H1 (cell line): Measurements from ENCODE around the gene SLC1A2. TPM values are rescaled to one million over a fixed set of nuclear protein-coding genes. Genes with fewer than 3 reads are reported as not detected.

ENCODE experiments used
- BACH1 ChIP-seq: IDR thresholded peaks from 2 replicates; pipeline ENCODE4 v1.6.1; 2012; ENCODE audit warnings: low read length, improper control_type of control experiment
- BCL11A ChIP-seq, 2 experiments: IDR thresholded peaks; one replicate each; pipeline ENCODE4 v1.6.1; 2011; ENCODE audit warnings: low read depth in 2 of 2, low read length in 2 of 2, mild to moderate bottlenecking in 2 of 2
- CBX5 ChIP-seq: fragments of 300-800, 300-1000 bp; sonication (generic); IDR thresholded peaks from 2 replicates; pipeline ENCODE4 v1.7.1; 2016; ENCODE audit warnings: antibody characterized with exemption, low read length, low read depth
- TBP ChIP-seq: IDR thresholded peaks from 2 replicates; pipeline ENCODE4 v1.6.1; 2011; ENCODE audit warnings: low read depth, low read length, improper control_type of control experiment
- polyA plus RNA-seq, 7 experiments: library from polyadenylated mRNA; depleted of rRNA in 3 of 7; stranded (reverse) in 5 of 7; unstranded in 2 of 7; fragments of >200 nt in 5 of 7; fragments of 200-250 nt in 2 of 7; gene quantifications; 1 replicate in 5 of 7; 2 replicates in 1 of 7; 4 replicates in 1 of 7; pipeline versions ENCODE4 v1.2.1 to v1.2.3, GENCODE V29; 2011 to 2013; ENCODE audit warnings: missing spikeins in 2 of 7, mixed read lengths in 2 of 7
- total RNA-seq: library from RNA; stranded (reverse); fragmentation: NEBNext Ultra II Directional; extraction: Animal tissue kit (Norgen Biotek cat#: 25700); gene quantifications from 2 replicates; pipeline ENCODE4 v1.2.1, GENCODE V29; 2021
- TF ChIP-seq, protein P1 (sequence below): fragments of 300-600 bp; sonication (generic); IDR thresholded peaks from 2 replicates; pipeline ENCODE4 v1.7.1; 2012; ENCODE audit warnings: low read length, moderate library complexity, mild to moderate bottlenecking, inconsistent platforms; ENCODE audit not compliant: insufficient replicate concordance

SLC1A2 gene
- total and polyA plus RNA-seq, 2 of the 8 experiments (the other 6 are each of a cell fraction or from before 2014, with no cell fraction given), result 0.57 to 1.2 TPM

DNA sequence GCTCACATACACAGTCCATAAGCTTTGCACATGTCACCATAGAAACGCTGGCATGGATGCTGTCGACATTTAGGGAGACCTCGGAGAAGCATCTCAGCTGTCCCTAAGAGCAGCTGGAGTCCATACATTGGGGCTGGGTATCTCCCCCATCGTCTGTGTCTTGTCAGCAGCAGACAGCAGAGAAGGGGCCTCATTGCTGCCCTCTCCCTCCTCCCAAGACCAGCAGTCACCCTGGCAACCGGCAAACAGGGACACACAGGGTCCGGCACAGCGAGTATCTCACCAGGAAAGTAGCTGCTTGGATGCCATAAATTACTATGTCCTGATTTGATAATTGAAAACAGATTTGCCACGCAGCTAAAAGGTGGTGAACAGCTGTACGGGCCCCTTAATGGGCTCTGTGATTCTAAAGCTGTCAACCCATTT lies 196.0 kb downstream of the SLC1A2 start (continued):
- TF ChIP-seq, protein P1, sequence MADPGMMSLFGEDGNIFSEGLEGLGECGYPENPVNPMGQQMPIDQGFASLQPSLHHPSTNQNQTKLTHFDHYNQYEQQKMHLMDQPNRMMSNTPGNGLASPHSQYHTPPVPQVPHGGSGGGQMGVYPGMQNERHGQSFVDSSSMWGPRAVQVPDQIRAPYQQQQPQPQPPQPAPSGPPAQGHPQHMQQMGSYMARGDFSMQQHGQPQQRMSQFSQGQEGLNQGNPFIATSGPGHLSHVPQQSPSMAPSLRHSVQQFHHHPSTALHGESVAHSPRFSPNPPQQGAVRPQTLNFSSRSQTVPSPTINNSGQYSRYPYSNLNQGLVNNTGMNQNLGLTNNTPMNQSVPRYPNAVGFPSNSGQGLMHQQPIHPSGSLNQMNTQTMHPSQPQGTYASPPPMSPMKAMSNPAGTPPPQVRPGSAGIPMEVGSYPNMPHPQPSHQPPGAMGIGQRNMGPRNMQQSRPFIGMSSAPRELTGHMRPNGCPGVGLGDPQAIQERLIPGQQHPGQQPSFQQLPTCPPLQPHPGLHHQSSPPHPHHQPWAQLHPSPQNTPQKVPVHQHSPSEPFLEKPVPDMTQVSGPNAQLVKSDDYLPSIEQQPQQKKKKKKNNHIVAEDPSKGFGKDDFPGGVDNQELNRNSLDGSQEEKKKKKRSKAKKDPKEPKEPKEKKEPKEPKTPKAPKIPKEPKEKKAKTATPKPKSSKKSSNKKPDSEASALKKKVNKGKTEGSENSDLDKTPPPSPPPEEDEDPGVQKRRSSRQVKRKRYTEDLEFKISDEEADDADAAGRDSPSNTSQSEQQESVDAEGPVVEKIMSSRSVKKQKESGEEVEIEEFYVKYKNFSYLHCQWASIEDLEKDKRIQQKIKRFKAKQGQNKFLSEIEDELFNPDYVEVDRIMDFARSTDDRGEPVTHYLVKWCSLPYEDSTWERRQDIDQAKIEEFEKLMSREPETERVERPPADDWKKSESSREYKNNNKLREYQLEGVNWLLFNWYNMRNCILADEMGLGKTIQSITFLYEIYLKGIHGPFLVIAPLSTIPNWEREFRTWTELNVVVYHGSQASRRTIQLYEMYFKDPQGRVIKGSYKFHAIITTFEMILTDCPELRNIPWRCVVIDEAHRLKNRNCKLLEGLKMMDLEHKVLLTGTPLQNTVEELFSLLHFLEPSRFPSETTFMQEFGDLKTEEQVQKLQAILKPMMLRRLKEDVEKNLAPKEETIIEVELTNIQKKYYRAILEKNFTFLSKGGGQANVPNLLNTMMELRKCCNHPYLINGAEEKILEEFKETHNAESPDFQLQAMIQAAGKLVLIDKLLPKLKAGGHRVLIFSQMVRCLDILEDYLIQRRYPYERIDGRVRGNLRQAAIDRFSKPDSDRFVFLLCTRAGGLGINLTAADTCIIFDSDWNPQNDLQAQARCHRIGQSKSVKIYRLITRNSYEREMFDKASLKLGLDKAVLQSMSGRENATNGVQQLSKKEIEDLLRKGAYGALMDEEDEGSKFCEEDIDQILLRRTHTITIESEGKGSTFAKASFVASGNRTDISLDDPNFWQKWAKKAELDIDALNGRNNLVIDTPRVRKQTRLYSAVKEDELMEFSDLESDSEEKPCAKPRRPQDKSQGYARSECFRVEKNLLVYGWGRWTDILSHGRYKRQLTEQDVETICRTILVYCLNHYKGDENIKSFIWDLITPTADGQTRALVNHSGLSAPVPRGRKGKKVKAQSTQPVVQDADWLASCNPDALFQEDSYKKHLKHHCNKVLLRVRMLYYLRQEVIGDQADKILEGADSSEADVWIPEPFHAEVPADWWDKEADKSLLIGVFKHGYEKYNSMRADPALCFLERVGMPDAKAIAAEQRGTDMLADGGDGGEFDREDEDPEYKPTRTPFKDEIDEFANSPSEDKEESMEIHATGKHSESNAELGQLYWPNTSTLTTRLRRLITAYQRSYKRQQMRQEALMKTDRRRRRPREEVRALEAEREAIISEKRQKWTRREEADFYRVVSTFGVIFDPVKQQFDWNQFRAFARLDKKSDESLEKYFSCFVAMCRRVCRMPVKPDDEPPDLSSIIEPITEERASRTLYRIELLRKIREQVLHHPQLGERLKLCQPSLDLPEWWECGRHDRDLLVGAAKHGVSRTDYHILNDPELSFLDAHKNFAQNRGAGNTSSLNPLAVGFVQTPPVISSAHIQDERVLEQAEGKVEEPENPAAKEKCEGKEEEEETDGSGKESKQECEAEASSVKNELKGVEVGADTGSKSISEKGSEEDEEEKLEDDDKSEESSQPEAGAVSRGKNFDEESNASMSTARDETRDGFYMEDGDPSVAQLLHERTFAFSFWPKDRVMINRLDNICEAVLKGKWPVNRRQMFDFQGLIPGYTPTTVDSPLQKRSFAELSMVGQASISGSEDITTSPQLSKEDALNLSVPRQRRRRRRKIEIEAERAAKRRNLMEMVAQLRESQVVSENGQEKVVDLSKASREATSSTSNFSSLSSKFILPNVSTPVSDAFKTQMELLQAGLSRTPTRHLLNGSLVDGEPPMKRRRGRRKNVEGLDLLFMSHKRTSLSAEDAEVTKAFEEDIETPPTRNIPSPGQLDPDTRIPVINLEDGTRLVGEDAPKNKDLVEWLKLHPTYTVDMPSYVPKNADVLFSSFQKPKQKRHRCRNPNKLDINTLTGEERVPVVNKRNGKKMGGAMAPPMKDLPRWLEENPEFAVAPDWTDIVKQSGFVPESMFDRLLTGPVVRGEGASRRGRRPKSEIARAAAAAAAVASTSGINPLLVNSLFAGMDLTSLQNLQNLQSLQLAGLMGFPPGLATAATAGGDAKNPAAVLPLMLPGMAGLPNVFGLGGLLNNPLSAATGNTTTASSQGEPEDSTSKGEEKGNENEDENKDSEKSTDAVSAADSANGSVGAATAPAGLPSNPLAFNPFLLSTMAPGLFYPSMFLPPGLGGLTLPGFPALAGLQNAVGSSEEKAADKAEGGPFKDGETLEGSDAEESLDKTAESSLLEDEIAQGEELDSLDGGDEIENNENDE, result no peak
- TF ChIP-seq TBP (no peak), BCL11A (IDR thresholded peaks at IDR 0.05; ENCODE audit: low read depth in 2 of 2, low read length in 2 of 2) (no peak), CBX5 (no peak), BACH1 (no peak)
